Measurements from ENCODE around the gene MBD5. TPM values are rescaled to one million over a fixed set of nuclear protein-coding genes. Genes with fewer than 3 reads are reported as not detected.

MBD5 gene
- total RNA-seq, 4 donors from 2014 or later, result 11.9 to 51.9 (median 19.7) TPM

- Histone ChIP-seq H3K4me3 (no peak overlapping the region), H3K9me3 (no peaks in the 10 kb centered on the region), H3K27ac (no peak overlapping the region), H3K27me3 (no peaks in the 10 kb centered on the region), H3K36me3 (no peaks in the 10 kb centered on the region), H3K4me1 (no peaks in the 10 kb centered on the region)
- no peak for DNase-seq (ENCODE audit: low spot score in 2 of 2)
- TF ChIP-seq CTCF (IDR thresholded peaks at IDR 0.05) (no peak), POLR2AphosphoS5 (IDR thresholded peaks at IDR 0.05) (no peak), EP300 (IDR thresholded peaks at IDR 0.05) (no peak), POLR2A (IDR thresholded peaks at IDR 0.05) (no peak)
These were observed 317.6 kb downstream of the MBD5 start for GRCh38 chr2:148338541-148338940.

GRCh38 chr2:148342086-148342485, 321.2 kb downstream of the MBD5 start:
- no peaks in the 10 kb centered on the region for H3K4me1 ChIP-seq
- no peaks in the 10 kb centered on the region for H3K36me3 ChIP-seq
- no peaks in the 10 kb centered on the region for H3K9me3 ChIP-seq
- no peaks in the 10 kb centered on the region for H3K27me3 ChIP-seq
- no peak overlapping the region for H3K27ac ChIP-seq
- no peak for DNase-seq (ENCODE audit: low spot score in 2 of 2)
- 78% methylated on average over 4 of the region's 4 CpGs for WGBS
- no peak overlapping the region for H3K4me3 ChIP-seq
- no peak for TF ChIP-seq CTCF (IDR thresholded peaks at IDR 0.05)
- TF ChIP-seq POLR2AphosphoS5 (IDR thresholded peaks at IDR 0.05), result no peak
- no peak for TF ChIP-seq EP300 (IDR thresholded peaks at IDR 0.05)
- no peak for TF ChIP-seq POLR2A (IDR thresholded peaks at IDR 0.05)

DNA sequence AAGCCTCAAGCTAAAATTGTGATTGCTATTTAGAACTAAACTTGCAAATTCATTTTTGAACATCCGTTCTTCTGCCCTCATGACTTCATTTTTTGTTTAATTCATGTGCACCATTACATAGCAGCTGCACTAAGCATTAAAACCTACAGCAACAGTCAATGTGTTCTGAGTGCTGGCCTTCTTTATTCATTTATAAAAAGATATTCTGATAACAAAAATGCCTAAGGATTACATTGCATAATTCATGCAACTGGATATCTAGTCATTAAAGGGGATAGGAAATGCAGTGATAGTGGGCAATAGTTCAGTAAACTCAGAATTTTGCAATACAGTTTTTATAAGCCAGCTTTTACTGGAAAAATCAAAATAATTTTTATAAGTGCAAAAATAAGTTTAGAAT, 329.3 kb downstream of the MBD5 start:
- Histone ChIP-seq H3K4me1 (no peaks in the 10 kb centered on the region), H3K36me3 (peaks cover 4% of the 10 kb centered on the region), H3K9me3 (peaks cover 3% of the 10 kb centered on the region), H3K27ac (no peak overlapping the region), H3K4me3 (no peak overlapping the region), H3K27me3 (no peaks in the 10 kb centered on the region)
- TF ChIP-seq POLR2AphosphoS5 (IDR thresholded peaks at IDR 0.05), result no peak
- no peak for TF ChIP-seq POLR2A (IDR thresholded peaks at IDR 0.05)
- TF ChIP-seq EP300 (IDR thresholded peaks at IDR 0.05), result no peak
- TF ChIP-seq CTCF (IDR thresholded peaks at IDR 0.05), result no peak
- 81% methylated on average over 1 of the region's 1 CpG for WGBS
- no peak for DNase-seq (ENCODE audit: low spot score in 2 of 2)

GRCh38 chr2:148351437-148352143, 330.7 kb downstream of the MBD5 start:
- H3K27ac ChIP-seq, result no peak overlapping the region
- DNase-seq (ENCODE audit: low spot score in 2 of 2), result no peak
- peaks cover 3% of the 10 kb centered on the region for H3K9me3 ChIP-seq
- no peak overlapping the region for H3K4me3 ChIP-seq
- TF ChIP-seq EP300 (IDR thresholded peaks at IDR 0.05), result no peak
- no peak for TF ChIP-seq CTCF (IDR thresholded peaks at IDR 0.05)
- no peak for TF ChIP-seq POLR2A (IDR thresholded peaks at IDR 0.05)
- no peak for TF ChIP-seq POLR2AphosphoS5 (IDR thresholded peaks at IDR 0.05)
- H3K27me3 ChIP-seq, result no peaks in the 10 kb centered on the region
- WGBS, result 65% methylated on average over 2 of the region's 2 CpGs
- H3K4me1 ChIP-seq, result no peaks in the 10 kb centered on the region
- peaks cover 4% of the 10 kb centered on the region for H3K36me3 ChIP-seq

GRCh38 chr2:148358375-148358774, 337.5 kb downstream of the MBD5 start:
- Histone ChIP-seq H3K27me3 (no peaks in the 10 kb centered on the region), H3K4me3 (no peak overlapping the region), H3K4me1 (no peaks in the 10 kb centered on the region), H3K27ac (no peak overlapping the region), H3K9me3 (peaks cover 2% of the 10 kb centered on the region), H3K36me3 (peaks cover 2% of the 10 kb centered on the region)
- TF ChIP-seq POLR2A (IDR thresholded peaks at IDR 0.05), result no peak
- no peak for TF ChIP-seq CTCF (IDR thresholded peaks at IDR 0.05)
- TF ChIP-seq POLR2AphosphoS5 (IDR thresholded peaks at IDR 0.05), result no peak
- TF ChIP-seq EP300 (IDR thresholded peaks at IDR 0.05), result no peak
- DNase-seq (ENCODE audit: low spot score in 2 of 2), result no peak
- 83% methylated on average over 6 of the region's 6 CpGs for WGBS
